GM12891 (cell line): ENCODE measurements around the gene HACD2.

Source experiments
- DNase-seq: peaks from one replicate; pipeline ENCODE4 v3.0.0; 2011; ENCODE audit warnings: low spot score; ENCODE audit not compliant: insufficient read length
- FAIRE-seq: peaks from 2 replicates; lab custom pipeline; 2011; peaks lifted over from hg19 to GRCh38; lab: Jason Lieb, UNC
- PAX5 ChIP-seq: IDR thresholded peaks from 2 replicates; pipeline ENCODE4 v1.6.1; 2011; ENCODE audit warnings: low read length, moderate library complexity, mild to moderate bottlenecking; ENCODE audit not compliant: insufficient read depth, severe bottlenecking
- POLR2A ChIP-seq: IDR thresholded peaks from 2 replicates; pipeline ENCODE4 v1.6.1; 2011; ENCODE audit warnings: low read depth, low read length, control low read depth
- POLR2AphosphoS5 ChIP-seq: IDR thresholded peaks from 2 replicates; pipeline ENCODE4 v1.6.1; 2011; ENCODE audit warnings: low read depth, low read length, control low read depth
- POU2F2 ChIP-seq: IDR thresholded peaks from 2 replicates; pipeline ENCODE4 v1.6.1; 2011; ENCODE audit warnings: low read depth, mild to moderate bottlenecking, control low read depth, low read length, moderate library complexity
- SPI1 ChIP-seq: IDR thresholded peaks from 2 replicates; pipeline ENCODE4 v1.6.1; 2011; ENCODE audit warnings: low read depth, low read length, control low read depth
- TAF1 ChIP-seq: IDR thresholded peaks from 2 replicates; pipeline ENCODE4 v1.6.1; 2011; ENCODE audit warnings: low read depth, low read length, control low read depth

HACD2 gene

DNA sequence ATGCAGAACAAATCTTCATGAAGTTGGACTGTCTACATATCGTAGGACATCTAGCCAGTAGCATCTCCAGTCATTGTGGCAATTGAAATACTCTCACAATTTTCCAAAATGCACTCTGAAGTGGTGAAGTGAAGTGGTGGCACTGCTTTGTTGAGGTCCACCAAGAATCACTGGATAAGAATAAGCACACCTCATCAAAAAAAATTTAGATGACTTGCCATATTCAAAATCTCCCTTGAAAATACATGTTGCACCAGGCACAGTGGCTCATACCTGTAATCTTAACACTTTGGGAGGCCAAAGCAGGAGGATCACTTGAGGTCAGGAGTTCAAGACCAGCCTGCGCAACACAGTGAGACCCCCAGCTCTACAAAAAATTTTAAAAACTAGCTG, 12.9 kb downstream of the HACD2 start:
- FAIRE-seq, result no peak
- no peak for TF ChIP-seq PAX5
- no peak for TF ChIP-seq SPI1
- TF ChIP-seq POLR2AphosphoS5, result no peak
- no peak for TF ChIP-seq POU2F2
- TF ChIP-seq POLR2A, result no peak
- TF ChIP-seq TAF1, result no peak
- DNase-seq, result no peak

DNA sequence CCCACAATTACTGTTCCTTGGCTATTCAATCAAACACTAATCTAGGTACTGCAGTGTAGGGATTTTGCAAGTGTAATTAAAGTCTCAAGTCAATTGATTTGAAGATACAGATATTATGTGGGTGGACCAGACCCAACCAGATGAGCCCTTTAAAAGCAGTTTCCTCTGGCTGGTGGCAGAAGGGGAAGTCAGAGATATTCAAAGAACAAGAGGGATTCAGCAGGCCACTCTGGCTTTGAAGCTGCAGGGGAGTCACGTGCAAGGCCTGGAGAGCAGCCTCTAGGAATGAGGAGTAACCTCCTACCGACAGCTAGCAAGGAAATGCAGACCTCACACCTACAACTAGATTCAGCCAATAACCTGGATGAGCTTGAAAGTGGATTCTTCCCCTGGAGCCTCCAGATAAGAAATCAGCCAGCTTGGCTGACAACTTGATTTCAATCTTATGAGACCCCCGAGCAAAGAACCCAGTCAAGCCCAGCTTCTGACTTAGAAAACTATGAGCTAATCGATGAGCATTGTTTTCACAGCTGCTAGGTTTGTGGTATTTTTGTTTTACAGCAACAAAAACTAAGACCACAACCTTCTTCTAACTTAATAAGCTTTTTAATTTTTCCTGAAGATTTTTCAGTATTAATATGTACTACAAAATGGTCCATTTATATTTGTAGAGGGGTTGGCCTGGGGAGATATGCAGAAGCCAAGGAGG, 13.4 kb downstream of the HACD2 start:
- TF ChIP-seq POLR2AphosphoS5 (no peak), POLR2A (no peak), PAX5 (no peak), TAF1 (no peak), SPI1 (0 out of 2 replicates have a peak, but pooled peaks have one; percentile 6)
- FAIRE-seq, result peak; percentile 52
- DNase-seq, result no peak

DNA sequence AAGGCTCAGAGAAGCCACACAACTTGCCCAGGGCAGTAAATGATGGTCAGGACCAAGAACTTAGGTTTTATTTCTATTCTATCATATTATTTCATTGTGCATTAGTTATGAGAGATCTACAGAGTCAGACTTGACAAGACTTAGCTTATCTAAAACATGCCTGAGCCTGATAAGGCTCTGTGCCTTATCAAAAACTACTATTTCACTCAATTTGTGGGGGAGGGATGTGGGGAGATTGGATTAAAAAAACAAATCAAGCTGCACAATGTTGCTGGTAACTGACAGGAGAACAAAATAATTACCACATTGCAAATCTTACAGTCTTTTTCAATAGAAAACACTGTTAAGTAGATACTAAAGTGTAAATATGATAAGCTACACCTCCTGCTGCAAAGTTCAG, 16.0 kb downstream of the HACD2 start:
- DNase-seq (no peak), FAIRE-seq (no peak)
- TF ChIP-seq POU2F2 (no peak), TAF1 (no peak), POLR2AphosphoS5 (no peak), PAX5 (no peak), POLR2A (no peak), SPI1 (no peak)

DNA sequence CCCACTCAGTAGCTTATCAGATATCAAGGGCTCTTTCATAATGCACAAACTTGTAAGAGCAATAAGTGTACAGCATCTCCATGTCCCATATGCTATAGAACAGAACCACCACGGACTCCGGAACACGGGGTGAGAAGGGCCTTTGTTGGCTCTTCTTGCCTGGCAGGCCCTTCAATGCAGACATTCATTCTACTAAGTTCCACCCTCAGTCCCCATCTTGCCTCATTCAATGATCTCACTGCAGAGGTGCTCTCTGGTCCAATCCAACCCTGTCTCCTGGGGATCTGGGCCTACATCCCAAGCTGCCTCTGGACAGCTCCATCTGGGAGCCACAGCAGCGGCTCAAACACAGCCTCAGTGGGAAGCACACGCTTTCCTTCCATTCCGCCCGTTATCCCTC, 16.8 kb downstream of the HACD2 start:
- FAIRE-seq (no peak), DNase-seq (no peak)
- TF ChIP-seq POU2F2 (no peak), SPI1 (no peak), PAX5 (no peak), TAF1 (no peak), POLR2AphosphoS5 (no peak), POLR2A (no peak)

DNA sequence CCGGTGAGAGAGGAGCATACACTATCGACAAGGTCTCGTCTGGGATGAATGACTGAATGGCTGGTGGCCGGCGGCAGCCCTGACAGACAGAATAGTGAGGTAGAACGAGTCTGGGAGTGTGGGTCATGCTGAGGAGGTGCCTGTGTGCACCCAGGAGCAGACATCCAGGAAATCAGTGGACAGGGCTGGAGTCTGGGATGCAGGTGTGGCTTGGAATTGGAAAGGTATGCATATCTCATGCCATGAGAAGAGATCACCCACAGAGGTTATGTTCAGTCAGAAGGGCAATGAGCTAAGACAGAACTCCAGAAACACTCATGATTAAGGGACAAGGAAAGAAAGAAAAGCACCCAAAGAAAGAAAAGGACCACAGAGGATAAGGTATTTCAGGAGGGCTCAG, 20.8 kb downstream of the HACD2 start:
- no peak for TF ChIP-seq PAX5
- no peak for TF ChIP-seq POU2F2
- DNase-seq (no peak), FAIRE-seq (no peak)

DNA sequence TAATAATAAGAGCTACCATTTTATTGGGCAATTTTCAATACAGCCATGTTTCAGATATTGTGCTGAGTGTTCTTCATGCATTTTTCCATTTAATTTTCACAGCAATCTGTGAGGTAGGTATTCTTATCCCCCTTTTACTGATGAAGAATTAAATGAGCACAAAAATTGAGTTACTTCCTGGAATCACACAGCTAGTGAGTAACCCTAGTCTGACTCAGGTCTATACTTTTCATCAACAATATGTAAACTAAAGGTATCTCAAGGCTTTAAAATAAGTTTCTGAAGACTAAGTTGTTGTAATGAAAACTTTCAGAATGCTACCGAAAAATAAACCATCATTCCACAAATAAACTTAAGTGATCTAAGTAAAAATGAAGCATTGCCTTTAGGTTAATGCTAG, 22.3 kb downstream of the HACD2 start:
- TF ChIP-seq TAF1, result no peak
- no peak for TF ChIP-seq PAX5
- TF ChIP-seq SPI1, result no peak
- TF ChIP-seq POU2F2, result no peak
- TF ChIP-seq POLR2A, result no peak
- no peak for TF ChIP-seq POLR2AphosphoS5
- FAIRE-seq (no peak), DNase-seq (no peak)

DNA sequence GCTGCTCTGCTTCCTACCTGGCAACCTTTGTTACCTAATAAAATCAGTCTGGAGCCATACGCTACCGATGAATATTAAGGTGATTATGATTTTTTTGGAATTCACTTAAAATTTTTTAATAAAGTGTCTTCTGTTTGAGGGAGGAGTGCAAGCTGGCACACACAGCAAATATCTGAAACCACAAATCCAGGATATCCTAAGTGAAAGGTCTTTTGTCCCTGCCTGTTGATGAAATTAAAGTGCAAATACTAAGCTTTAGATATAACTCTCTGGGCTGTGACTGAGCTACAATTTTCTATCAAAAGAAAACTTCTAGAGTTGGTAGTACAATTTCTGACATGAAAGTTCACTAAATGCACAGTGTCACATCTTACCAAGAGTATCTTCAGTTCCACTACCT, 23.7 kb downstream of the HACD2 start:
- DNase-seq (no peak), FAIRE-seq (no peak)
- TF ChIP-seq POLR2AphosphoS5 (no peak), POU2F2 (no peak), PAX5 (no peak), SPI1 (no peak), POLR2A (no peak), TAF1 (no peak)

DNA sequence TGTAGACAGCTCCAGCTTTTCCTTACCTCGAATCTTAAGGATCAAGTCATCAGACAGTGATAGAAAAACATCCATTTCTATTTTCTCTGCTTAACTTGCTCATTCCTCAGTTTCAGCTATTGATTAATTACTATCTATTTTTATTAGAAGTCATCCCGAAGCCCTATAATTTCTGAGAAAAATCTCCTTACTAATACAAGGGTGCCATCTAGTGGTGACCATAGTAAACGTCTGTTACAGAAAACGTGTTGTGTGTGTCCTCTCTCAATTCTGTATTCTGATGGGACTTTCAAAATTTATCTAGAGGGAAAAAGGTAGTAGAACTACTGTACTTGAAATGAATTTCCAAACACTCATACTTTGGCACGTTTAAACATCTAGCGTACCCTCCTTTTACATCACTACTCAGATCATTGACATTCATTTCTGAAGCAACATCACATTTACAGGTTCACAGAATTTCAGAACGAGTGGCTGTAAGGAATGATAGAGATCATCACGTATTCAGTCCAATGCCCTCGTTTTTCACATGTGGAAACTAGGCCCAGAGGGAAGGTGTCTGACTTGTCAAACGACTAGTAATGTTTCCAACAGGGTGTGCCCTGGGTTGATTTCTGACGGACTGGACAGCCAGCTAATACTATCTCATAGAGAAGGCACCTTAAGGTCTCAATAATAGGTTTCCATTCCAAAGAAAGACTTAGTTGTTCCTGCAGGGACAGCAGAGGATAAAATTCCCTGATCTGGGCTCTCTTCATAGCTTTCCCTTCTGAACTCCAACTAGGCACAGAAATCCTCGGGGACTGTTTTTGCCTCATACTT, 25.6 kb downstream of the HACD2 start:
- FAIRE-seq (peak; percentile 82), DNase-seq (no peak)
- TF ChIP-seq TAF1 (no peak), POLR2AphosphoS5 (no peak), POLR2A (no peak), PAX5 (no peak), POU2F2 (no peak), SPI1 (no peak)

DNA sequence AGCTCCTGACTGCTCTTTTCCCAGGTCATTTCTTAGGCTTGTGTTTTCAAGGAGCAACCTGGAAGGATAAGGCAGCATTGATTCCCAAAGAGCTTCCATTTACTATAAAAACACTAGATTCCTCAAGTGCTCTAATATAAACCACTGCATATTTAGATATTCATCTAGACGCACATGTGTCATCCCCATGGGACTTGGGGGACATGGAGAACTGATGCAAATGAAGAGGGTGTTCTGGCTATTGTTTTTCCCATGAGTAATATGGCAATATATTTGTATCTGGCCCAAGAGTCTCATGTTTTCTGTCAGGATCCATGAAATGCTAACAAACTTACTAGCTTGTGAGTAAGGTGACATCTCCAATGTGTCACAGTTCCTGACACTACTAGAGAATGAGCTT, 31.3 kb downstream of the HACD2 start:
- no peak for DNase-seq
- no peak for FAIRE-seq
- TF ChIP-seq POLR2AphosphoS5 (no peak), TAF1 (no peak), PAX5 (no peak)

DNA sequence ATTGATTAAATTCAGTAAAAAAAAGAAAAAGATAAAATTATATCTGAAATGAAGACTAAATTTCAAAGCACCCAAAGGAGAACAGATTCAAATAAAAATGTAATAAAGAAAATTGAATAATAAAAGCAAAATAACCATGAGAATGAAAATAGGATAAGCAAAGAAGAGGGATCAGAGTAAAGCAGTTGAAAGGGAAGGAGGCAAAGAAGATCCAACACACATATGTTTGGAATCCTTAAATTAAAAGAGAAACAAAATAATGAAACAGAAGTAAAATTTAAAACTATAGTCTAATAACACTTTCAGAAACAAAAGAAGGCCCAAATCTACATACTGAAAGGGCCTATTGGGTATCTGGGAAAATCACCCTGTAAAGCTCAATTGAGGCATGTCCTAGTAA, 32.1 kb downstream of the HACD2 start:
- DNase-seq (no peak), FAIRE-seq (no peak)
- TF ChIP-seq POLR2A, result no peak
- no peak for TF ChIP-seq POU2F2
- TF ChIP-seq TAF1, result no peak
- no peak for TF ChIP-seq PAX5
- TF ChIP-seq SPI1, result no peak
- no peak for TF ChIP-seq POLR2AphosphoS5

DNA sequence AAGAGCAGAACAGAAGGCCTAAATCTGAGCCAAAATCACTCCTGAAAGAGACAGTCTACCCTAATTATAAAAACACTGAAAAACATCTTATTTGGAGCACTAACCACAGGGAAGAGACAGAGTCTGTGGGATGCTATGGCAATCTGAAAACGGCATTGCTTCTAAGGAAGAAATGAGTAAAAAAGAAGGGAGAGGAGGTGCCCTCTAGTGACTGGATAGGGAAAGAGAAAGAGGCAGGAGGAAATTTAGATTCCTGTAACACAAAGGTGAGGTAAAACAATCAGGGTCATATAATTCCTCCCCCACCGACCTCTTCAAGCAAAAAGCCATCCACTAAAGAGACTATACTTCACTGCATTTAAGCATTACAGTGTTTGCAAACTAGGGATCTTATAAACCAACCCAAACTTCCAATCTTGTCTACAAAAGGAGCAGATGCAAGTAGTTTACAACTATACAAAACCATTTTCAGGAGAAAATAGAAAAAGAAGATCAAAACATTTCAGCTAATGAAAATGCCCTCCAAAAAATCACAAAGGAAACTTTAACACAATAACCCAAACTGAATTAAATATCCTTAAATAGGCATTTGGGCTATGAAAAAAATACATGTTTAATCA, 32.6 kb downstream of the HACD2 start:
- DNase-seq (no peak), FAIRE-seq (no peak)
- TF ChIP-seq POLR2AphosphoS5 (no peak), SPI1 (no peak), POLR2A (no peak)
